C4-2B (cell line): Measurements from ENCODE around the gene SKOR1.

ENCODE experiments used
- CTCF ChIP-seq: fragments of 450-650 bp; conservative IDR thresholded peaks from 2 replicates; pipeline ENCODE4 v1.5.1; 2017; ENCODE audit warnings: mild to moderate bottlenecking
- ZFX ChIP-seq: fragments of 450-650 bp; IDR thresholded peaks from 2 replicates; pipeline ENCODE4 v1.6.1; 2017

- TF ChIP-seq CTCF (peak; percentile 42), ZFX (no peak)
These were observed 6.8 kb downstream of the SKOR1 start for GRCh38 chr15:67832031-67832551.
